ENCODE measurements around the gene RIMBP2.

DNA sequence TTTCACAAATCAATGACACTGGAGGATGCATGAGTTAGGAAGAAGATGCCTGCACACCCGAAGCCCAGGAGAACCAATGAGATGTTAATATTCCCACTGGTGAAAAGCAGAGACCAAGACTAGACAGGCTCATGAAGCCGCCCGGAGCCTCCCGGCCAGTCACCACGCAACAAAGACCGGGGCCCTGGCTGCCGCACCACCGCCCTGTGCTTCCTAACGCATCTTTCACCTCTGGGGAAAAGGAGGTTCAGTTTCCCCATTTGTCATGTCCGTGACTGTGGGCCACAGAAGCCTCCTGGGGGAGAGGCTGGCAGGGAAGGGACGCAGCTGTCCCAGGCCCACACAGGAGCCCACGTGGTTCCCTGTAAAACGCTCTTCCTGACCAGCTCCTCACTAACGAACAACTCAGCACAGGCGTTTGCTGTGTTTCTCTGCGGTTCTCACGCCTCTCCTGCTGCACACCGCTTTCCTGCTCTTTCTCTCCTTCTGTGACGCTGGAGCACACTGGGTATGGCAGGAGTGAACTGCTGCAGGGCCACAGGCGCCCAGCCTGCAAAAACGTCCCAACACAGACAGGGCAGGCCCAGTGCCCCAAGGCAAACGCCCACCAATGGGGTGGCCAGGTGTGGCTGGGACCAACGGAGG lies 10.8 kb downstream of the RIMBP2 start:
- TF ChIP-seq CTCF (IDR thresholded peaks at IDR 0.05) (no peak), EZH2 (IDR thresholded peaks at IDR 0.05) (no peak), EZH2phosphoT487 (IDR thresholded peaks at IDR 0.05) (no peak)
